Stimulated activated CD8-positive, alpha-beta memory T cell treated with anti-CD3 and anti-CD28 coated beads, Interleukin-2, amount 100 ng/mL, for 1 hour (primary cell): Measurements from ENCODE around the gene SPEF2.
"Not testable (repeated sequence)": the region's sequence is repeated elsewhere in the genome, so short reads cannot be mapped to it uniquely, and the experiment has no call there.

Experiments used
- DNase-seq, 2 donors: peaks; one replicate each; pipeline ENCODE4 v3.0.0-alpha.2; 2020; ENCODE audit warnings: low read depth in 2 of 2

The SPEF2 gene

DNA sequence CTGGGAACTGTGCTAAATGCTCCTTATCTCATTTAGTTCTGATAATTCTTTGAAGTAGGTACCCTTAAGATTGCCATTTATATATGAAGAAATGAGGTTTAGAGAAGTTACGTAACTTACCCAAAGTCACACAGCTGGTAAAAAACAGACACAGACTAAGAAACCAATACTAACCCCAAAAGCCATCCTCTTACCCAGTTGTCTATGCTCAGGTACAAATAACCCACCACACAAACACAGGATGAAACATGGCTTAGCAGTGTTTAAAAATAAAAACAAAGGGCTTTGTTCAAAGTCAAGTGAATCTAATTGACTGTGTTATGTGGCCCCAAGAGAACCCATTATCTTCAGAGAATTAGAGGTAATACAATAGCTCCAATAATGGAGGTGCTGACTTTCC lies 202.0 kb downstream of the SPEF2 start:
- no peak for DNase-seq

DNA sequence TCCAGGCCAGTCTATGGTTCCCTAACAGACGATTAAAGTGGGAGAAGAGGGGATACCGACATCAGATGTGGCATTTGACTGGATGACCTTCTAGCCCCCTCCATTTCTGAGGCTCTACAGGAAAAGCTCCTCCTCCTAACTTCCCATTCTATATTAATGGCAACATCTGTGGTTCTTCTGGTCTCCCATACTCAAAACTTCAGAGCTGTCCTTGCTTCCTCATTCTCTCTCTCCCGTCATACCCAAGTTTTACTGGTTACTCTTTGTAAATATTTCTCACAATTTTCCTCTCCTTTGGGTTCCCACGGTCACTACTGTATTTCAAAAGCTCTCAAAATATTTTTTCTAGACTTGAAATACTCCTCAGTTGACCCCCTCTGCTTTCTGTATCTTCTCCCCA lies 203.1 kb downstream of the SPEF2 start:
- no peak for DNase-seq

DNA sequence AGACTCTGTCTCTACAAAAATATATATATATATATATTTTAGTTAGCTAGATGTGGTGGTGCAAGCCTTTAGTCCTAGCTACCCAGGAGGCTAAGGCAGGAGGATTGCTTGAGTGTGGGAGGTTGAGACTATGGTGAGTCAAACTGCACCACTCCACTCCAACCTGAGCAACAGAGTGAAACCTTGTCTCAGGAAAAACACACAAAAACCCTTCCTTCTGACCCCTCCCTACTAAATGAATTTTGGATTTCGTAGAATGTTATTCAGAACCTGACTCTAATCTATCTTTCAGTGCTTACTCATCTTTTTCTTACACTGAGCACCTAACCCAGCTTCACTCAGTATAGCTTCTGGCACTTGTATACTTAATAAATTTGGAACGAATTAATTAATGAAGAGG lies 203.8 kb downstream of the SPEF2 start:
- DNase-seq: no peak

DNA sequence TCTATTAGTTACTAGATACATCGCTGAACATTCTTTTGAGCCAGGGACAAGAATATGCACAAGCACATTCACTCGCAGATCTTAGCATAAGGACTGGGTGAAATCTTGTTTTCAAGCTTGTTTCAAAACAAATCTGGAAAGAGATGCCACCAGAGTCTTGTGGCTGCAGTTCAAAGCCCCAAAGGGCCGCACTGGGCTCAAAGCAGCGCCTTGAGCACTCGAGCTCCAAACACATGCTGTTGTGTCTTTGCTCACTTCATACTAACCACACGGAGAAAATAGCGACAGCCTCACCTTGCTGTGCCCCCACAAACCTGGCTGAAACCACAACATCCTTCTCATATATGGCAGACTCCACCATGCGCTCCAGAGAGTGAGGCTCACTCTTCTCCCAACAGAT lies 204.8 kb downstream of the SPEF2 start:
- no peak for DNase-seq

DNA sequence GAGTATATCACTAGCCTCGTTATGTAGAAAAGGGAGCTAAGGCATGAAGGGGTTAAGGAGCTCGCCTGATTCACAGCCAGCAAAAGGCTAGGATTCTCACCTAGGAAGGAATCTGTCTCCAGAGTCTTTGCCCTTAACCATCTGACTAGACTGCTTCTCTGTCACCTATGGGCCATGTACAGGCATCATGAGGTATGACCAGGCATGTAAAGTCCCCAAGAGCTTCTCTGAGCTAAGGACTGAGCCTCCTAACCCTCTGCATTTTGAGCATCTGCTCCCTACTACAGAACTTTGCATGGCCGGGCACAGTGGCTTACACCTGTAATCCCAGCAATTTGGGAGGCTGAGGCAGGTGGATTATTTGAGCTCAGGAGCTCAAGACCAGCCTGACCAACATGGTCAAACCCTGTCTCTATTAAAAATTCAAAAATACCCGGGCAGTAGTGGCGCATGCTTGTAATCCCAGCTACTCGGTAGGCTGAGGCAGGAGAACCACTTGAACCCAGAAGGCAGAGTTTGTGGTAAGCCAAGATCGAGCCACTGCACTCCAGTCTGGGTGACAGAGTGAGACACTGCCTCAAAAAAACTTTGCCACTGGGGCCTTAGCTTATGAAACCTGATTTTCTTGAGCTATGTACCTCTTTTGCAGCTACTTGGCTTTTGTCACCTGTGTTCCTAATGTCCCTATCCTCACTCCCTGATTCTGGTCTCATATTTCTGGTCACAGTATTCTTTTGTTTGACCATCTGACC lies 205.9 kb downstream of the SPEF2 start:
- DNase-seq: no peak

DNA sequence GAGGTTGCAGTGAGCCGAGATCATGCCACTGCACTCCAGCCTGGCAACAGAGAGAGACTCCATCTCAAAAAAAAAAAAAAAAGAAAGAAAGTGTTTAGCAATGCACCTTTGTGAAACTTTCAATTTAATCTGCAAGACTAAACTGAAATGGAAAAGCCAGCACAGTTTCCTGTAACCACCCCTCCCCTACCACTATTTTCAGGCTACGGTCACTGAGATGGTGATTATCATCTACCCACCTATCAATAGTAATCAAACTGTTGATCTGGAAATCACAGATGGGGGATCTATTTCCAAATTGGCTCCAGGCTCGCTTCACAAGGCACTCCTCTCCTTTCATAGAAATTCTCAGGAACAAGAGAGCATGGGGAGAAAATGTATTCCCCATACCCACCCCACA lies 208.4 kb downstream of the SPEF2 start:
- no peak for DNase-seq

DNA sequence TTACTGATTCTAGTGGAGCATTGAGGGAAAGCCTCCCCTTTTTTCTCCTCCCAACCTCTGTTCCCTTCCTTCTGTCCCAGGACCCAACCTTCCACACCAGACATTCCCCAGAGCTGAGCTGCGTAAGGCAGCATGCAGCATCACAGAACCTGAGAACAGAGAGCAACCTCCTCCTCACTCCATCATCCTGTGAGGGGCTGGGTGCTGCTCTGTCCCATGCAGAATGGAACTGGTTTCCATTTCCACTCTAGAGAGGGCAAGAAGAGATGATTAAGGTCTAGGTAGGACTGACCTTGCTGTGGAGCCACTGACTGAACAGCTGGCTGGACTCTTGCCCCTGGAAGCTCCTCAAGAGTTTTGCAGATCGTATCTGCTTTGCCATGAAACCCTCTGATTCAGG lies 208.9 kb downstream of the SPEF2 start:
- no peak for DNase-seq

DNA sequence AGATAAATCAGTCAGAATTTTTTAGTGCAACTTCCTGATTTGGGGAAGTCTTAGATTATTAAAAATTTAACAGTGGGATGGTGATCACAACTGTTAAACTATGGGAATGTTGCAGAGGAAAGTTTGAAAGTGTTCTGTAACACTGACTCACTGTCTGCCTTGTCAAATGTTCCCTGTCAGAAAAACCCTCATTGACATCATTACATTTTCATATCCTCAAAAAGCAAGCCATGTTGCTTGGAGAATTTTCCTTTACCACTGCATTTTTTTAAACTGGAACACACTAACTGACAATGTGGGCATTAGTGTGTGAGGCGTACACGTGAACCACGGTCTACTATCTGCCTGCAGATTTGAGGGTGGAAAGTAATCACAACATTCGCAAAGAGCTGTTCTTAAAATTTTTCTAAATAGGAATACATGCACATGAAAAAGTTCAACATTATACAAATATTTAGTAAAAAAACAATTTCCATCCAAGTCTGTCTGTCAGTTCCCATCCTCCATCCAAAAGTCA lies 210.5 kb downstream of the SPEF2 start:
- DNase-seq: no peak

DNA sequence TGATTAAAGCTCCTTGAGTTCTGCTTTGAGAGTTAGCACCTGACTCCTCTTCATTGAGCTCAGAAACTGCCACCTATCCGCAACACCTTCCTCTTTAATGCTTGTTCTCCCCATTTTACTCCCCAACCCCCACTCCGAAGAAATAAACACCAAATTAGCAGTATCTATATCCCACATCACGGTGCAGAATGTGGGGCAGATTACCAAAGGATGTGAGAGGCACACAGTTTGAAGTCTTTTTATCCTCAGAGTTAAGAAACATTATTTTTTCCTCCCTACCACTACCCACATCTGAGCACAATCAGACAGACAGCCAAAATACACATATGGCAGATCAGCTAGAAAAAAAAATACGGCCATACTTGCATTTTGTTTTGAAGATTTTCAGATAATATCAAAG lies 212.9 kb downstream of the SPEF2 start:
- DNase-seq: no peak

DNA sequence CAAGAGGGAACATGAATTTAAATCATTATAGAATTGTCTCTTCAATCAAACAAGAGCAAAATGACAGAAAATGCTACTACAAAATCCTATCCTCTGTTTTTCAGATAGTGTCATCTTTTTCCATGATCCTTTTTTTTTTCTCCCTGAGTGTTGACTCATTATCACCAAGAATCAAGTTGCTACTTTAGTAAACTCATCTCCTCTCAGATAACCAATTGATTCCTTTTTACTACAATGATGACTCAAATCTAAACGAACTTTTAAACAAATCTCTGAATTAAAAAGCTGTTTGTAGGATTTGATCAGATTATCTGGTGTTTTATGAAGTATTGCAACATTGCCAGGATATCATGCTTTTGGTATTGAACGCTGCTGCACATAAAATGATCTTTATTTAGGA lies 215.1 kb downstream of the SPEF2 start:
- no peak for DNase-seq

DNA sequence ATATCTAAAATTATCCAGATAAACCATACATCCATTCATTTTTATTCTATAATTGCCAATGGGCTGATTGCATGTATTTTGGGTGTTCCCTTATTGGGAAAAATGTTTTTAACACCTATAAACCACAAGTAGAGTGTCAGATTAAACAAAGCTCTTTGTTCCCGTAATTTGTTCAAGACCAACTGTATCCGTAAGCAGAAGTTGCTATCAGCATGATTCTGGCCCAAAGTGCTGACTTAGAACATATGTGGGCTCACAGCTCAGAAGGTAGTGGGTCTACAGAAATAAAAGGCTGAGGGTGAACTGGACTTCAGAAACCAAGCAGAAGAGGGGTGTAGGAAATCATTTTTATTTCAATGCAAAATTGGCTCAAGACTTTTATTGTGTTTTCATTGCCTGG lies 215.6 kb downstream of the SPEF2 start:
- no peak for DNase-seq

DNA sequence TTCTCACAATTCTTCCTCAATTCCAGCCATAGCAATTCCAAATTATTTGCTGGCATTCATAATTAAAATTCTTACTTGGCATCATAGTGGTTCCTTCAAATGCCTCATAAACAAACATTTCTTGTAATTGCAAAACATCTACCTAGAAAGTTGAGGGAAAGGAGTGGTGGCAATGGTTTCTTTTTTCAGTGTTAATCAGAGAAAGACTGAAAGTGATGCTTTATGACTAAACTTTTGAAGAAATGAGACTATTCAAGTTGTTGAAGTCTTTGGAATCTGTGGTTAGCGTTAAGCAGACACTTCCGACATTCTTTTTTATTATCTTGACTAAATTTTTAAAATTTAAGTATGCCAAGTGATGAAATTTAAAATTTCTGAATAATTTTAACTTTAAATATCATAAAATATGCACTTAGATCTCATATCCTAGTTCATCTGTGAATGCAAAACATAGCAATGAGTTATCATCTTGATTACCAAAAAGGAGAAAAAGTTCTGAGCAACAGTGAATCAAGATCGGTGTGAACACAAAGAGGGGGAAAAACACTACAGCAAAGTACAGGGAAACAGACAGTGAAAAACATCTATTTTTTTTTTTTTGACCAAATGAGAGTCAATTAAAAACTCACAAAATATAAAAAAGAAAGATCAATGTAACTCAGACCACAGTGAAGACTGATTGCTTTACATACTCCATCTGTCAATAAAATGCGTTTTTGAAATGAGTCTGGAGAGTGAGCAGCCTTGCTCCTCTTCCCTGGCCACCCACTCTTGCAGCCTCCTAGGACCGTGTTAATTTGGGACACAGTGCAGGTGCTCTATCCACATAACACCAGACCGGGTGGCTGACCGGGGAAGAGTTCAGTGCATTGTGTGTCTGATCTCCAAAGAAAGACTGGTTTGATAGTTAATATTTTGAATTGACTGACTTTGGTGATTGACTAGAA lies 218.4 kb downstream of the SPEF2 start:
- no peak for DNase-seq

DNA sequence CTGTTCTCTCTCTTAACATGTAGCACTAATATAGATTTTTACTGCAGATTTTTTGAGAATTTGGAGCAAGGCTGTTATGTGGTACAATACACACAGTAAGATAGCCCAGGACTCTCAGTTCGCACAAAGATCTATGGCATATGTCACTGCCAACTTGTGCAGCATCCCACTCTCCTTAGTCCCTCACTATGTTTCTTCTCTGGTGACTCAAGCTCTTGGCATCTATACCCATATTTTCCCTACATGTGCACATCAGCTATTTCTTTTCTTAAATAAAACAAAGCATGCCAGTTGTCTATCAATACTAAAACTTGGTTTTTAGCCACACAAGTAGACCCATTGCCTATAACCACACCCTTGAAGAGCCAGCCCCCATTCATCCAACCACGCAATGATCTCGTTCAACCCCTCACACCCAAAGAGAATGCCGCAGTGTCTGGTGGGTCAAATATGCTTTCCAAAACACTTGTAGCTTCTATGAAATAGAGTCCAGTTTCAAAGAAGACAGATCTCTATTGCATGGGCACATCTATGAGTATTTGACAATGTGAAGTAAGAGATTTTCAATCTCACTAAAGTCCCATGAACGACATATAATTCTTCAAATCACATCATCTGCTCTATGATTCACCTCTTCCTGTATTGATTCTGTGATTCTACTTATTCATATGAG lies 220.8 kb downstream of the SPEF2 start:
- no peak for DNase-seq

DNA sequence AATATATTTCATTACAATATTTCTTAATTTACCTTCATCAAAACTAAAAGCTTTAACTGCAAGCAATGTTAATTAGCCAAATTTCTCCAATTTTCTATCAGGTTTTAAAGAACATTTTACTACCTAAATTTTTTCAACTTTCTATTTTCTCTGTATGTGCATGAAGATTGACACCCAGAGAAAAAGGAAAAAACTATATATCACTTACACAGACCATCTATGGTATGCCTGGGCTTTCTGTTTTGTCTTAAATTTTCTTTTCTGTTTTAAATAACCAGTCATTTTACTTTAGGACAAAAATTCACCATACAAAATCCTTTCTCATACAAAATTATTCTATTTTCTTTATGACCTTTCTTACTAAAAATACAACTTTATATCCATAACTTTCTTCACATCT lies 225.2 kb downstream of the SPEF2 start:
- DNase-seq: no peak

DNA sequence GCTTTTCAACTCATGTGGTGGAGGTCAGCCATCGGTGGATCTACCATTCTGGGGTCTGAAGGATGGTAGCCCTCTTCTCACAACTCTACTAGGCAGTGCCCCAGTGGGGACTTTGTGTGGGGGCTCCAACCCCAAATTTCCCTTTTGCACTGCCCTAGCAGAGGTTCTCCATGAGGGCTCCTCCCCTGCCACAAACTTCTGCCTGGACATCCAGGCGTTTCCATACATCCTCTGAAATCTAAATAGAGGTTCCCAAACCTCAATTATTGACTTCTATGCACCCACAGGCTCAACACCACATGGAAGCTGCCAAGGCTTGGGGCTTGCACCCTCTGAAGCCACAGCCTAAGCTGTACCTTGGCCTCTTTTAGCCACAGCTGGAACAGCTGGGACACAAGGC lies 227.8 kb downstream of the SPEF2 start:
- not testable (repeated sequence) for DNase-seq

DNA sequence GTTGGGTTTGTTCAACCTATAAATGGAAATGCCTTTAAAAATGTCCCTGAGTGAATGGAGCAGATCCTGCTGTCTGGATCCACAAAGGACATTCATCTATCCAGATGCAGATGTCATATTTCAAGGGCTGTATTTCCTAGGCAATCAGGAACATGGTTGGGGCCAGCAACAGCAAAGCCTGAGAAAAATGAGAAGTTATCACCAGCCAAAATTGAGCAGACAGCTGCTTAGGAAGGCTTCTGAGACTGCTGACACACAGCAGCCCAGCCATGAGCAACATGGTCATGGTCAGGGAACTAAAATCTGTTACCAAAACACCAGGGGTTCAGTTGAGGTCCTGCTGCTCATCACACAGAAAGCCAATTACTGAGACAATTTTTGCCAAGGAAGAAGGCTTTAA lies 229.8 kb downstream of the SPEF2 start:
- DNase-seq: no peak

DNA sequence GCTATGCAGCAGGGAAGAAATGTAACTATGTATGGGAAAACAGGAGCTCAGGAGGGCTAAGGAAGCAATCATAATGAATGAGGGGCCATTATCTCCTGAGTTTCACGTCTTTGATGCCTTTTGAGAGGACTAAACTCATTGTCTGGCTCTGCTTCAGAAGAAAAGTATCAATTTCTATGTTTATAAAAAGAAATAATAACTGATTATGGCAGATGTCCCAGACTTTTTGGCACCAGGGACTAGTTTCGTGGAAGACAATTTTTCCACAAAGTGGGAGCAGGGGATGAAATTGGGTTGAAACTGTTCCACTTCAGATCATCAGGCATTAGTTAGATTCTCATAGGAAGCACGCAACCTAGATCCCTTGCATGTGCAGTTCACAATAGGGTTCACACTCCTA lies 230.3 kb downstream of the SPEF2 start:
- no peak for DNase-seq

DNA sequence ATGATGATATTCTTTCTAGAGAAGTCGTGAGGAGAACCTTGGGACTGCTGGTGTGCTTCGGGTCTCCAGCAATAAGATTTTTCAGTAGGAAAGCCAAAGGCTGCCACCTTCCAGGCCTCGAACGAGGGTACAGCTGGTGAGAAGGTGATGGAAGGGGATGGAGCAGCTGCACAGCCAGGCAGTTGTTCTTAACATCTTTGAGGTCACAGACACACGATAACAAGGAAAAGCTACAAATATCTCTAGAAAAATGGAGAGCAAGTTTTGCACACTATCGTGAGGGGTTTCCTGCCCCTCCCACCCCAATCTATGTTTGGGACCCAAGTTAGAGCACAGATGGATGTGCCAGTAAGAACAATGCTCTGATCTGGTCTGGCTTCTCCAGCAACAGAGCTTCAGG lies 232.2 kb downstream of the SPEF2 start:
- DNase-seq: no peak

DNA sequence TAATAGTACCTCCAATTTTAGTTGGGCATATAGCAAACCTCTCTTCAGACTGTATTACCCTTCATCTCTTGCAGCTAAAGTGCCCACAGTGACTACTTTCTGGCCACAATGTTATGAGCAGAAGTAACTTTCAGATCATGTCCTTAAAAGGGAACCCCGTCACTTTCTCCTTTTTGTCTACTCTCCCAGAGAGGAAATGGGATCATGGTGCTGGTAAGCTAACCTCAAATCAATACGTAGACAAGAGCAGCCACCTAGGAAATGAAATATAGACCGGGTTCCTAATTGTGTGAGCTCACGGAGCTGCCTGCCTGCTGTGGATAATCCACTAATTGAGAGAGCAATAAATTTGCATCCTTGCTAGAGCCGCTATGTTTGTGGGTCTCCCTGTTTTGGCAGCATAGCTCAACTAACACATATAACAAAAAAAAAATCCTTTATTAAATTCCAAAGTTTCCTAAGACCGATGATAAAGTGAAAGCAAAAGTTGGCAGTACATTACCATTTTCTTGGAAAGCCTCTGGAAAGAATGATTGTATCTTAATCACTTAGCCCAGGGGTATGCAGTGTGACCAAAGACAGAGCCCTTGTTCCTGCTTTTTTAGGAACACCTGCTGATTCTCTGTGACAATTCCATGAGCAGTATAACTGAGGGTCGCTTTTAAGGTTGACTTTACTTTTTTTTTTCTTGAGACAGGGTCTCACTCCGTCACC lies 233.5 kb downstream of the SPEF2 start:
- DNase-seq: no peak

DNA sequence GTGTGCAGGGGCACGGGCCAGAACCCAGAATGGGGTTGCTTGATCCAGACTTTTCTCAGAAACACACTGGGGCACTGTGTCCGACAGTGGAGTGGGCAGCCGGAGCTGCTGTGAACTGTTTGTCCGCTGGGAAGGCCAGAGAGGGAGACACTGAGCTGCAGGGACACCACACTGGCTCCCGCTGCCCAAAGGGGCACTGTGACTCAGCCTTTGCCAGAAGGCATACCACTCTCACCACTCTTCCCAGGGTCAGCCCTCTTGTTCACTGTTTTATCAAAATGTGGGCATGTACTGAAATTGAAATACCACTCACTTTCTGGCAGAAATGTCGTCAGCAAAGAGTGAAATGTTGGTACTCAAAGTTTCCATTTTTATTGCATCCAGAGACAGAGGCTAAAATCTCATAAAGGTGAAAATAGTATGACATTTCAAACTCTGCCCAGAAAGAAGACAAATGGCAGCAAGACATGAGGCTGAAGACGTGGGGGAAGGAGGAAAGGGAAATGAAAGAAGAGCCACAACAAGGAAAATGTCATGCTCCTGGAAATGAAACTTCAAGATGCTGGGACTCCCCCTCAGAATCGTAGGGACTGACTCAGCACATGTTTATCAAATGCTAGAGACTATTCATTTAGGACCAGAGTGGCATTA lies 234.5 kb downstream of the SPEF2 start:
- no peak for DNase-seq

DNA sequence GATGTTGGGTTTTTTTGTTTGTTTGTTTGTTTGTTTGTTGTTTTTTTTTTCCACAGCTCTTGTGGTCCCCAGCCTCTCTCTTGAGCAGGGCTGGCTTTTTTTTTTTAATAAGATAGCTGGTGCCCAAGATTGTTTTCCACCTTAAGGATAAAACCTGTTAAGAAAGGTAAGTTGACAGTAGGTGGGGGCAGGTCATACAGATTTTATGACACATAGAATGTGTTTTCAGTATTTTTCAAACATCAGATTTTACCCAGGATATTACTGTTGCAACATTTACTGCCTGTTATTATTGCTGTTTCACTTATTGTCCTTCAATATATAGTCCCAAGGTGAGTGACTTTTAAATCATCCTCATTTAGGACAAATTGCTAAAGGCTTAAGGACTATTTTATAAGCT lies 235.1 kb downstream of the SPEF2 start:
- no peak for DNase-seq
